Measurements from ENCODE around the gene OR6C76. TPM values are rescaled to one million over a fixed set of nuclear protein-coding genes. Genes with fewer than 3 reads are reported as not detected.

OR6C76 gene
- not detected in 2 replicates for total RNA-seq

GRCh38 chr12:55425954-55426353, at the start of gene OR6C76:
Gene OR6C76, plus strand, starts transcription at chr12:55426254. Its CDS starts 0 bp downstream, at chr12:55426254.

GRCh38 chr12:55400229-55400628, 25.8 kb upstream of the OR6C76 start, which contains the start of gene OR6C65:
Gene OR6C65, plus strand, starts transcription at chr12:55400529. Its CDS starts 0 bp downstream, at chr12:55400529.

DNA sequence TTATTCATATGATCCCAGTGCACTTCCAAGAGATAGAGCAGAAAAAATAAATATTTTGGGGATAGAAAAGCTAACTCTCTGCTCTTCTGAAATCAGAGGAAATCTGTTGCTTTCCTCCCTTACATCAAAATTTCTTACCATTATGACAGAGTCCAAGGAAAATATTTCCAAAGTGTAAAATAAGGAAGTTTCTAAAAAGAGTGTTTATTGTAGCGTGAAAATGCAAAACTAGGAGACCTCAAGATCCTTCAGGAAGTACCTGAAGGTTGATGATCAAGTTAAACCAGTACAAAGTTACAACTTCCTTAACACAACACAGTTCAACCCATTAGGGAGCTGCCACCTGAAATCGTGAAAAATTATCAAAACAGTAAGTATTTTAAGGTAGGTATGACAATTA, 17.7 kb downstream of the OR6C76 start, which contains the start of gene OR6C2:
Gene OR6C2 (plus strand): TSS at position 301 of the 400 bp plus-strand sequence. CDS start 8,138 bp downstream, outside the sequence.

GRCh38 chr12:55470088-55470829, 44.2 kb downstream of the OR6C76 start, which contains the start of gene OR6C70:
Gene OR6C70, minus strand, starts transcription at chr12:55470138. Its CDS starts 0 bp downstream, at chr12:55470138.

Other genes starting within 250 kb of the OR6C76 start
- gene OR10A7, start 205.2 kb upstream of the OR6C76 start, total RNA-seq = not detected in 2 replicates
- not detected in 2 replicates for gene OR6C74, start 181.6 kb upstream of the OR6C76 start, total RNA-seq
- gene OR6C6, start 129.7 kb upstream of the OR6C76 start, total RNA-seq = not detected in 2 replicates
- not detected in 2 replicates for gene OR6C1, start 111.9 kb upstream of the OR6C76 start, total RNA-seq
- gene OR6C3, start 95.5 kb upstream of the OR6C76 start, total RNA-seq = not detected in 2 replicates
- not detected in 2 replicates for gene OR6C75, start 63.3 kb upstream of the OR6C76 start, total RNA-seq
- not detected in 2 replicates for gene OR6C65, start 25.7 kb upstream of the OR6C76 start, total RNA-seq
- not detected in 2 replicates for gene OR6C2, start 17.8 kb downstream of the OR6C76 start, total RNA-seq
- gene OR6C70, start 43.9 kb downstream of the OR6C76 start, total RNA-seq = not detected in 2 replicates
- not detected in 2 replicates for gene OR6C68, start 66.1 kb downstream of the OR6C76 start, total RNA-seq
- not detected in 2 replicates for gene OR6C4, start 123.3 kb downstream of the OR6C76 start, total RNA-seq
- not detected in 2 replicates for gene OR2AP1, start 146.2 kb downstream of the OR6C76 start, total RNA-seq
- not detected in 2 replicates for gene OR10P1, start 210.6 kb downstream of the OR6C76 start, total RNA-seq